ENCODE measurements around the gene BRPF3. TPM values are rescaled to one million over a fixed set of nuclear protein-coding genes. Genes with fewer than 3 reads are reported as not detected.

The BRPF3 gene
- total and polyA plus RNA-seq, 9 of the 15 experiments (the other 6 are each of a cell fraction or from before 2014, with no cell fraction given), result 2.2 to 19.3 (median 8.0) TPM

DNA sequence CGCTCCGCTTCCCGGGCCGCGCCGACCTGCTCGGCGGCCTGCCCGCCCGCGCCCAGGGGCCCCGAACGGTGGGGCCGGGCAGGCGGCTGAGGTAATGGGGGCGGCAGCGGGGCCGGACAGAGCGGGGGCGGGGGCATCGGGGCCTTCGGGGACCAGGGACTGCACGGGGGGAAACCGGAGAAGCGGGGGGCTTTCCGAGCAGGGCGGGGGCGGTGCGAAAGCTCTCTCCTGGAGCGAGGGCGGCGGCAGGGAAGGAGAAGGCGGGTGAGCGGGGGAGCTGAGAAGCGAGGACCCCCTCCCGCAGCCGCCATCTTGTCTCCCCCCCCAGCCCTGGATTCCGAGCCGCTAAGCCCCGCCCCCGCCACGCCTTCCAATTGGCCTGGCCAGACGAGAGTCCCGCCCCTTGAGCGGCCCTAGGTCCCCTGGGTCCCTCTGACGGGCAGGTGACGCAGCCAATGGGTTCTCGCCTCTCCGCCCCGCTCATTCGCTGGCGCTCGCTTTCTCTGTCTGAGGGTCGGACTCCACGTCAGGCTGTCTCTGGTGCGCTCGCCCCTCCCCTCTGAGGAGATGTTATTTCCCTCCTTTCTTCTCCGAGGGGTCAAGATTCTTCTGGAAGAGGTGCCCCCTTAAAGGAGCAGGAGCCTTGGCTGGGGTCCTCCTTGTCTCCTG is 470 bp downstream of the BRPF3 start (continued):
- TF ChIP-seq, protein P1, sequence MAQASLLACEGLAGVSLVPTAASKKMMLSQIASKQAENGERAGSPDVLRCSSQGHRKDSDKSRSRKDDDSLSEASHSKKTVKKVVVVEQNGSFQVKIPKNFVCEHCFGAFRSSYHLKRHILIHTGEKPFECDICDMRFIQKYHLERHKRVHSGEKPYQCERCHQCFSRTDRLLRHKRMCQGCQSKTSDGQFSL (CRISPR knock-in tag; IDR thresholded peaks at IDR 0.05), result peak; percentile 96
- TF ChIP-seq, protein P1 (tag; IDR thresholded peaks at IDR 0.05), result peak in 1 of 2 experiments; percentile 98; a peak in 2 of 4 replicates
- 0 out of 2 replicates have a peak, but pooled peaks have one; percentile 11 for TF ChIP-seq SMC3 (conservative IDR thresholded peaks at IDR 0.05; ENCODE audit: insufficient read depth, low read depth, low read length)
- no peak for TF ChIP-seq MTA2 (IDR thresholded peaks at IDR 0.05; ENCODE audit: low read depth)
- peak; percentile 91 for TF ChIP-seq MBD2 (IDR thresholded peaks at IDR 0.05; ENCODE audit: borderline replicate concordance, low read depth)
- TF ChIP-seq YY1 (IDR thresholded peaks at IDR 0.05; ENCODE audit: borderline replicate concordance in 1 of 3, control insufficient read depth in 1 of 3, extremely low read depth in 1 of 3, insufficient read depth in 3 of 3, insufficient read length in 1 of 3, insufficient replicate concordance in 2 of 3, low read depth in 1 of 3, low read length in 2 of 3), result peak; percentile 79 to 97 (median 94)
- TF ChIP-seq CTCFL (IDR thresholded peaks at IDR 0.05; ENCODE audit: borderline replicate concordance, insufficient read depth, low read depth, low read length, poor library complexity, severe bottlenecking), result no peak
- peak; percentile 59 for TF ChIP-seq KDM5B (IDR thresholded peaks at IDR 0.05; ENCODE audit: insufficient replicate concordance, low read depth, low read length)
- TF ChIP-seq, protein P2, sequence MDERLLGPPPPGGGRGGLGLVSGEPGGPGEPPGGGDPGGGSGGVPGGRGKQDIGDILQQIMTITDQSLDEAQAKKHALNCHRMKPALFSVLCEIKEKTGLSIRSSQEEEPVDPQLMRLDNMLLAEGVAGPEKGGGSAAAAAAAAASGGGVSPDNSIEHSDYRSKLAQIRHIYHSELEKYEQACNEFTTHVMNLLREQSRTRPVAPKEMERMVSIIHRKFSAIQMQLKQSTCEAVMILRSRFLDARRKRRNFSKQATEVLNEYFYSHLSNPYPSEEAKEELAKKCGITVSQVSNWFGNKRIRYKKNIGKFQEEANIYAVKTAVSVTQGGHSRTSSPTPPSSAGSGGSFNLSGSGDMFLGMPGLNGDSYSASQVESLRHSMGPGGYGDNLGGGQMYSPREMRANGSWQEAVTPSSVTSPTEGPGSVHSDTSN (CRISPR knock-in tag; IDR thresholded peaks at IDR 0.05; ENCODE audit: low read depth), result peak; percentile 91
- TF ChIP-seq, protein P2 (tag; conservative IDR thresholded peaks at IDR 0.05; ENCODE audit: low read depth), result peak; percentile 98
- peak in 1 of 2 experiments; percentile 12; a peak in 1 of 4 replicates for TF ChIP-seq UBTF (IDR thresholded peaks at IDR 0.05; ENCODE audit: borderline replicate concordance in 1 of 2, low read depth in 2 of 2, low read length in 2 of 2)
- peak; percentile 74 for TF ChIP-seq CREM (IDR thresholded peaks at IDR 0.05; ENCODE audit: low read depth)
- peak; percentile 45 to 58; a peak in 3 of 4 replicates for TF ChIP-seq NRF1 (conservative IDR thresholded peaks at IDR 0.05 in 1 of 2, IDR thresholded peaks at IDR 0.05 in 1 of 2)
- peak; percentile 92 for TF ChIP-seq VEZF1 (CRISPR knock-in tag; IDR thresholded peaks at IDR 0.05)
- peak; percentile 74; the same call in 1 of the 2 replicates for TF ChIP-seq GTF2E2 (tag; IDR thresholded peaks at IDR 0.05)
